ENCODE measurements around the gene GOLGA8J.
"Not testable (repeated sequence)": the region's sequence is repeated elsewhere in the genome, so short reads cannot be mapped to it uniquely, and the experiment has no call there.

GOLGA8J gene

GRCh38 chr15:30082655-30083054 lies at the start of gene GOLGA8J:
TSS of gene GOLGA8J (plus strand) at chr15:30082955. CDS start at chr15:30083053, 98 bp downstream.
- DNase-seq (ENCODE audit: low spot score): not testable (repeated sequence)

- DNase-seq (ENCODE audit: low spot score): no peak
Observed at GRCh38 chr15:30033211-30033610, 49.5 kb upstream of the GOLGA8J start.

- no peak for DNase-seq (ENCODE audit: low spot score)
Observed at GRCh38 chr15:30033763-30034162, 49.0 kb upstream of the GOLGA8J start.

GRCh38 chr15:30036036-30036703 lies 46.6 kb upstream of the GOLGA8J start:
- DNase-seq (ENCODE audit: low spot score): no peak

- no peak for DNase-seq (ENCODE audit: low spot score)
Observed at GRCh38 chr15:30038667-30039523, 43.9 kb upstream of the GOLGA8J start.

- peak; percentile 59 for DNase-seq (ENCODE audit: low spot score)
Observed at GRCh38 chr15:30041868-30042267, 40.9 kb upstream of the GOLGA8J start.

- no peak for DNase-seq (ENCODE audit: low spot score)
Observed at GRCh38 chr15:30042556-30042955, 40.2 kb upstream of the GOLGA8J start.

GRCh38 chr15:30043211-30043655 lies 39.5 kb upstream of the GOLGA8J start:
- no peak for DNase-seq (ENCODE audit: low spot score)

GRCh38 chr15:30044377-30044776 lies 38.4 kb upstream of the GOLGA8J start:
- DNase-seq (ENCODE audit: low spot score): no peak

- not testable (repeated sequence) for DNase-seq (ENCODE audit: low spot score)
Observed at GRCh38 chr15:30044826-30045225, 37.9 kb upstream of the GOLGA8J start.

GRCh38 chr15:30045248-30046041 lies 37.3 kb upstream of the GOLGA8J start:
- not testable (repeated sequence) for DNase-seq (ENCODE audit: low spot score)

- DNase-seq (ENCODE audit: low spot score): no peak
Observed at GRCh38 chr15:30046430-30046829, 36.3 kb upstream of the GOLGA8J start.

- no peak for DNase-seq (ENCODE audit: low spot score)
Observed at GRCh38 chr15:30055604-30056003, 27.2 kb upstream of the GOLGA8J start.

GRCh38 chr15:30056166-30056565 lies 26.6 kb upstream of the GOLGA8J start:
- no peak for DNase-seq (ENCODE audit: low spot score)

- DNase-seq (ENCODE audit: low spot score): no peak
Observed at GRCh38 chr15:30059771-30060170, 23.0 kb upstream of the GOLGA8J start.

GRCh38 chr15:30062881-30063280 lies 19.9 kb upstream of the GOLGA8J start:
- DNase-seq (ENCODE audit: low spot score): no peak

- no peak for DNase-seq (ENCODE audit: low spot score)
Observed at GRCh38 chr15:30063835-30064546, 18.8 kb upstream of the GOLGA8J start.

GRCh38 chr15:30065025-30065801 lies 17.5 kb upstream of the GOLGA8J start:
- no peak for DNase-seq (ENCODE audit: low spot score)

GRCh38 chr15:30068326-30068725 lies 14.4 kb upstream of the GOLGA8J start:
- DNase-seq (ENCODE audit: low spot score): no peak

GRCh38 chr15:30072630-30073029 lies 10.1 kb upstream of the GOLGA8J start:
- DNase-seq (ENCODE audit: low spot score): no peak

- DNase-seq (ENCODE audit: low spot score): no peak
Observed at GRCh38 chr15:30073915-30074314, 8.8 kb upstream of the GOLGA8J start.
